ENCODE results near the gene RPS29.
A peak's percentile ranks its signal among the peaks of the same experiment; 100 is the strongest.

The RPS29 gene

DNA sequence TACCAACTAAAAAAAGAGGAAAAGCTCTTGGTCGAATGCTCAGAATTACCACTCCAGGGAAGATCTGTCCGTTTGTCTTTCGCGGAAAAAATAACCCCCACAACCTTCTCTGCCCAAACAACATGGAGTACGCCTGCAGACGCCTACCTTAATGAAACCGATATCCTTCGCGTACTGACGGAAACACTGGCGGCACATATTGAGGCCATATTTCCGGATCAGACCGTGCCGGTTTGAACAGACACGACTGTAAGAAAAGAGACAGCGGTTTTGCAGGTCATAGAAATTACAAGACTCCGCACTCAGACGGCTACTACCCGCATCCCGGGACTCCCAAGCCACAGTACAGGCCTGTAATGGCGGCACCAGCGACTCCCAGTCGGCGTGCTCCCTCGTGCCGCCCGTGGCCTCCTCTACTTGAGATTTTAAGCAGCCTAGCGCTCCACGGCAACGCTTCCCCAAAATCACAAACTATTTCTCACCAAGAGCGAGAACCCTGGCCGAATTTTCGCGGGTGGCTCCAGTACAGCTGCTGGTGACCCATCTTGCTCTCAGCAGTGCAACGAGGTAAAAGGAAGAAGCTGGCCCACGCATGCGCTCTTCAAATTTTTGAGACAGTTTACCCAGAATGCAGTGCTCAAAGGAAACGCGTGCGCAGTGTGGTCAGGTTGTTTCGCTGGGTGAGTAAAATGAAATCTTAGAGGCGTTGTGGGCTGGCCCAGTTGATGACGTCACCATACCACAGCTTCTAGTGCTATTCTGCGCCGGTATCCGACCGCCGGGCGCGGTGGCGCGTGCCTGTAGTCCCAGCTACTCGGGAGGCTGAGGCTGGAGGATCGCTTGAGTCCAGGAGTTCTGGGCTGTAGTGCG lies at the start of gene RPS29:
Gene RPS29, minus strand, starts transcription at position 578 of the 870 bp plus-strand sequence. Its CDS starts 34 bp downstream, at position 544.
- Histone ChIP-seq H3K9me3 (ENCODE audit: control insufficient read depth, insufficient read depth, low read length) (no peaks in the 10 kb centered on the region), H3K4me3 (ENCODE audit: low read length) (peak within 1 kb of the TSS; percentile 72), H3K27ac (ENCODE audit: low read length) (no peak within 1 kb of the TSS), H3K4me1 (ENCODE audit: control insufficient read depth, insufficient read depth, low read length) (peaks cover 4% of the 10 kb centered on the region; the same call in 1 of the 2 replicates), H3K36me3 (ENCODE audit: control insufficient read depth, insufficient read depth, low read length) (peaks cover 17% of the 10 kb centered on the region), H3K27me3 (ENCODE audit: control insufficient read depth, insufficient read depth, low read length) (no peaks in the 10 kb centered on the region)
- peak; percentile 99 for DNase-seq (ENCODE audit: low read depth, low spot score)
- WGBS (ENCODE audit: insufficient coverage, insufficient read length), result no CpG with 5 or more reads among the region's 55 CpGs

DNA sequence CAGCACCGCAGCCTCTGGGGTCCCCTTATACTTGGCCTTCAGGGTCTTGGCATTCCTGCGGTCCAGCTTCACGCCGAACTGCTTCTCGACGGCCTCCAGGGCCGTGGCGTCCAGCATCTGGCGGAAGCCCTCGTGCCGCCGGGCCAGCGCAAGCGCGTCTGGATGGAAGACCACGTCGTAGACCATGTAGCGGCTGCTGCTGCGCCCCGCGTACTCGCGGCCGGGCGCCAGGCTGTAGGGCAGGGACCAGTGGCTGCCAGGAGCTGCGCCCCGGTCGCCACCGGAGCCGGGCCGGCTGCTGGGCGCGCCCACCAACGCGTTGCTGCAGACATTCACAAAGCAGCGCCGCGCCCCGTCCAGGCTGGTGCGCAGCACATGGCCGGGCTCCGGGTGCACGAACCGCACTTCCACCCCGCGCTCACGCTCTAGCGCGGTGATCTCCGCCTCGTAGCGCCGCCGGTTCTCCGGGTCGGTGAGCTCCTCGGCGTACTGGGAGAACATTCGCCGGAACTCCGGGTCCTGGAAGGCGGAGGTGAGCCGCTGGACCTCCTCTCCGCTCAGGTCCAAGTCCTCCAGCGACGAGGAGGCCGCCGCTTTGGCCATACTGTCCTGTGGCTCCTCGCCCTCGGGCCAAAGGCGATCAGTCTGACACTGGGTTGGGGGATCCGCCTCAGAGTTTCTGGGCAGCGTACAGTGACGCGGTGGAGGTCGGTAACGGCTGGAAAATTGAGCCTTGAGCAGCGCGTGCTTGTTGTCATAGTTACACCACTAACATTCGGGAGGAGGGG lies 48.6 kb upstream of the RPS29 start, which contains the start of gene DNAAF2:
Gene DNAAF2, minus strand, starts transcription at position 698 of the 788 bp plus-strand sequence. Its CDS starts 95 bp downstream, at position 603.
- Histone ChIP-seq H3K9me3 (ENCODE audit: control insufficient read depth, insufficient read depth, low read length) (no peaks in the 10 kb centered on the region), H3K36me3 (ENCODE audit: control insufficient read depth, insufficient read depth, low read length) (no peaks in the 10 kb centered on the region; the same call in 1 of the 2 replicates), H3K4me3 (ENCODE audit: low read length) (peak within 1 kb of the TSS; percentile 84), H3K27ac (ENCODE audit: low read length) (no peak within 1 kb of the TSS), H3K4me1 (ENCODE audit: control insufficient read depth, insufficient read depth, low read length) (no peaks in the 10 kb centered on the region), H3K27me3 (ENCODE audit: control insufficient read depth, insufficient read depth, low read length) (no peaks in the 10 kb centered on the region)
- DNase-seq (ENCODE audit: low read depth, low spot score), result no peak
- no CpG with 5 or more reads among the region's 80 CpGs for WGBS (ENCODE audit: insufficient coverage, insufficient read length)

DNA sequence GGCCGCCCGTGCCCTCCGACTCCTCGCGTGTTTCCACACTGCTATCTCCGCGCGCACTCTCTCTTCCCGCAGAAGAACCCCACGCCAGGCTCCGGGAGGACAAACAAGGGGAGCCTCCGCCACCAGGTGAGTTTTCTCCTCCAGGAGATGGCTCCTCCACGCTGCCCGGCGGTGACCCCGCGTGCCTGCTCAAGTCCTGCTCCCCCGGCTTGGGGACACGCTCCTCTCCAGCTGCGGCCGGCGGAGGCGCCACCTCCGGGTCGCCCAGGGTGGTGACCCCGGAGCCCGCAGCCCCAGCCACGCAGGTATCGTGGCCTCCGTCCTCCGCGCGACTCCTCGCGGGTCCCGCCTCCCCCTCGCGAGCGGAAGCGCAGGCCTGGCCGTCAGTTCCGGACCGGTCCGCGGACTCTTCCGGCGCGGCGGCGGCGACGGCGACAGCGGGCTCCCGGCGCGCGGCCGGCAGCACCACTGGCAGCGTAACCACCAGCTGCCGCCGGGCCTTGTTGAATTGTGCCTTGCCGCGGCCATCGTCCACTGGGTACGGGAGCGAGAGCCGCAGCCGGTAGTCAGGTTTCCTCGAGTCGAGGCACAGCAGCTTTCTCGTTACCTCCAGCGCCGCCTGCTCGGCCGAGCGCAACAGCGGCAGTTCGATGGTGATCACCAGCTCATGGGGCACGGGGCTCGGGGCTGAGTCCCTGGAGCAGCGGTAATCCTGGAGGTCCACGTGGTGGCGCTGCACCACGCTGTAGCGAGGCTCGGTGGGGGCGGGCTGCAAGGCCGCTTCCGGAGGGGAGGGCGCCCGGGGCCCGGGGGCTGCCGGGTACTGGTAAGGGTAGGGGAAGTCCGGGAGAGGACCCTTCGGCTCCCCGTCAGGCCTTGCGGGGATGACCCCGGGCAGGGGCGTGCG lies 47.7 kb upstream of the RPS29 start:
- peak overlapping the region; percentile 84 for H3K4me3 ChIP-seq (ENCODE audit: low read length)
- no peaks in the 10 kb centered on the region for H3K9me3 ChIP-seq (ENCODE audit: control insufficient read depth, insufficient read depth, low read length)
- DNase-seq (ENCODE audit: low read depth, low spot score), result peak; percentile 89
- peak overlapping the region; percentile 12 for H3K27ac ChIP-seq (ENCODE audit: low read length)
- WGBS (ENCODE audit: insufficient coverage, insufficient read length), result no CpG with 5 or more reads among the region's 101 CpGs
- H3K4me1 ChIP-seq (ENCODE audit: control insufficient read depth, insufficient read depth, low read length), result no peaks in the 10 kb centered on the region
- no peaks in the 10 kb centered on the region; the same call in 1 of the 2 replicates for H3K36me3 ChIP-seq (ENCODE audit: control insufficient read depth, insufficient read depth, low read length)
- H3K27me3 ChIP-seq (ENCODE audit: control insufficient read depth, insufficient read depth, low read length), result no peaks in the 10 kb centered on the region

DNA sequence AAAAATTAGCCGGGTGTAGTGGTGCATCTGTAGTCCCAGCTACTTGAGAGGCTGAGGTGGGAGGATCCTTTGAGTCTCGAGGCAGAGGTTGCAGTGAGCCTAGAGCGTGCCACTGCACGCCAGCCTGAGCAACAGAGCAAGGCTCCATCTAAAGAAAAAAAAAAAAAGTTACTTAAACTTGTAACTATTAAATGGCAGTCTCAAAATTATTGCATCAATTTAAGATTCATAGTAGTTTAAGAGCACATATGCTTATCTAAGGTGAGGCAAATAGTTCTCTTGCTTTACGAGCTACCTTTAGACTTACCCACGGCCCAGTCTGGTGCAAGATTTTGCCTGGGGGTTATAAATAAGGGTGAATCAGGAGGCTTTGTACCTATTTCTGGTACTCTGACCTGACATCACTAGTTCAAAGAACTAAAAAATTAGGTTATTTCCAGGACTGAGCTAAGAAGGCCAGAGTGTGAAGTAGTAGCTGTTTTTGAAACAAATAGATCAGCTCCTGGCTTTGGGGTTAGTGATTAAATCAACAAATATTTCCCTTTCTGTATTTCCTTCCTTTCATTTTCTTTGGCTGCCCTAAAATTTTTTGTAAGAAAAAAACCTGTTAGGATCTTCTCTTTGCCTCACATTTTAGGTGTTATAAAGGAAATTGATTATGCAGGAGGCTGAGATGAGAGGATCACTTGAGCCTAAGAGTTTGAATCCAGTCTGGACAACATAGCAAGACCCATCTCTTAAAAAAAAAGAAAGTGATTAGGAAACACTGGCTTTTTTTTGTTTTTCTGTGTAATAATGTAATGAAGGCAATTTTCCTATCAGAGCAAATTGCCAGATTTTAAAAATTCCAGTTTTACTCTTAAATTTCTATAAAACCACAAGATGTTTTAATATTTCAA lies 38.0 kb upstream of the RPS29 start:
- H3K27me3 ChIP-seq (ENCODE audit: control insufficient read depth, insufficient read depth, low read length), result no peaks in the 10 kb centered on the region
- H3K36me3 ChIP-seq (ENCODE audit: control insufficient read depth, insufficient read depth, low read length), result peaks cover 2% of the 10 kb centered on the region; the same call in 1 of the 2 replicates
- no peaks in the 10 kb centered on the region; the same call in 1 of the 2 replicates for H3K4me1 ChIP-seq (ENCODE audit: control insufficient read depth, insufficient read depth, low read length)
- H3K27ac ChIP-seq (ENCODE audit: low read length), result no peak overlapping the region
- DNase-seq (ENCODE audit: low read depth, low spot score), result no peak
- no peaks in the 10 kb centered on the region for H3K9me3 ChIP-seq (ENCODE audit: control insufficient read depth, insufficient read depth, low read length)
- H3K4me3 ChIP-seq (ENCODE audit: low read length), result no peak overlapping the region
- WGBS (ENCODE audit: insufficient coverage, insufficient read length), result no CpG with 5 or more reads among the region's 6 CpGs

DNA sequence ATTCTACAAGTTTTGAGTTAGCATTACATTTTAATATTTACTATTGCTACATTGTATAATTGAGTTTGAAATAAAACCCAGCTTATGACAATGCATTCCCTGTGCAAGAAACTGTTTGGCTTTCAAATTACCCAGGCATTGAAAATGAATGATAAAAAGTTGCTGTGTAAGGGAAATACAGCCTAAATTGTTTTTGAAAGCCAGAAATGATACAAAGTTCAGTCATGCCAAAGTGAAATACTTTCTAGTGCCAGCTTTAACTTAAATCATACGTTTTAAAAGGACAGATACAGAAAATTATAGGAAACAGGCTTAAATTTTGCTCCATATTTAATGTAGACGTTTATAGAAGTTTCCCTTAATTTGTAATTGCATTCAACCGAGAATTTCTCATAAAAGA lies 37.2 kb upstream of the RPS29 start:
- peaks cover 2% of the 10 kb centered on the region; the same call in 1 of the 2 replicates for H3K36me3 ChIP-seq (ENCODE audit: control insufficient read depth, insufficient read depth, low read length)
- H3K4me3 ChIP-seq (ENCODE audit: low read length), result no peak overlapping the region
- WGBS (ENCODE audit: insufficient coverage, insufficient read length), result no CpG with 5 or more reads among the region's 3 CpGs
- no peaks in the 10 kb centered on the region; the same call in 1 of the 2 replicates for H3K4me1 ChIP-seq (ENCODE audit: control insufficient read depth, insufficient read depth, low read length)
- H3K27me3 ChIP-seq (ENCODE audit: control insufficient read depth, insufficient read depth, low read length), result no peaks in the 10 kb centered on the region
- no peak overlapping the region for H3K27ac ChIP-seq (ENCODE audit: low read length)
- H3K9me3 ChIP-seq (ENCODE audit: control insufficient read depth, insufficient read depth, low read length), result no peaks in the 10 kb centered on the region
- no peak for DNase-seq (ENCODE audit: low read depth, low spot score)

DNA sequence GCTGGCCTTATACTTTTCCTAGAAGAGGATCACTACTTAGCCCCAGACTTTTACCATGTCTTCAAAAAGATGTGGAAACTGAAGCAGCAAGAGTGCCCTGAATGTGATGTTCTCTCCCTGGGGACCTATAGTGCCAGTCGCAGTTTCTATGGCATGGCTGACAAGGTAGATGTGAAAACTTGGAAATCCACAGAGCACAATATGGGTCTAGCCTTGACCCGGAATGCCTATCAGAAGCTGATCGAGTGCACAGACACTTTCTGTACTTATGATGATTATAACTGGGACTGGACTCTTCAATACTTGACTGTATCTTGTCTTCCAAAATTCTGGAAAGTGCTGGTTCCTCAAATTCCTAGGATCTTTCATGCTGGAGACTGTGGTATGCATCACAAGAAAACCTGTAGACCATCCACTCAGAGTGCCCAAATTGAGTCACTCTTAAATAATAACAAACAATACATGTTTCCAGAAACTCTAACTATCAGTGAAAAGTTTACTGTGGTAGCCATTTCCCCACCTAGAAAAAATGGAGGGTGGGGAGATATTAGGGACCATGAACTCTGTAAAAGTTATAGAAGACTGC lies 35.9 kb upstream of the RPS29 start:
- Histone ChIP-seq H3K4me3 (ENCODE audit: low read length) (peak overlapping the region; percentile 82; the same call in 1 of the 2 replicates), H3K27ac (ENCODE audit: low read length) (no peak overlapping the region), H3K4me1 (ENCODE audit: control insufficient read depth, insufficient read depth, low read length) (no peaks in the 10 kb centered on the region; the same call in none of the 2 replicates), H3K36me3 (ENCODE audit: control insufficient read depth, insufficient read depth, low read length) (peaks cover 2% of the 10 kb centered on the region; the same call in 1 of the 2 replicates), H3K9me3 (ENCODE audit: control insufficient read depth, insufficient read depth, low read length) (no peaks in the 10 kb centered on the region), H3K27me3 (ENCODE audit: control insufficient read depth, insufficient read depth, low read length) (no peaks in the 10 kb centered on the region)
- DNase-seq (ENCODE audit: low read depth, low spot score), result no peak
- WGBS (ENCODE audit: insufficient coverage, insufficient read length), result no CpG with 5 or more reads among the region's 3 CpGs

DNA sequence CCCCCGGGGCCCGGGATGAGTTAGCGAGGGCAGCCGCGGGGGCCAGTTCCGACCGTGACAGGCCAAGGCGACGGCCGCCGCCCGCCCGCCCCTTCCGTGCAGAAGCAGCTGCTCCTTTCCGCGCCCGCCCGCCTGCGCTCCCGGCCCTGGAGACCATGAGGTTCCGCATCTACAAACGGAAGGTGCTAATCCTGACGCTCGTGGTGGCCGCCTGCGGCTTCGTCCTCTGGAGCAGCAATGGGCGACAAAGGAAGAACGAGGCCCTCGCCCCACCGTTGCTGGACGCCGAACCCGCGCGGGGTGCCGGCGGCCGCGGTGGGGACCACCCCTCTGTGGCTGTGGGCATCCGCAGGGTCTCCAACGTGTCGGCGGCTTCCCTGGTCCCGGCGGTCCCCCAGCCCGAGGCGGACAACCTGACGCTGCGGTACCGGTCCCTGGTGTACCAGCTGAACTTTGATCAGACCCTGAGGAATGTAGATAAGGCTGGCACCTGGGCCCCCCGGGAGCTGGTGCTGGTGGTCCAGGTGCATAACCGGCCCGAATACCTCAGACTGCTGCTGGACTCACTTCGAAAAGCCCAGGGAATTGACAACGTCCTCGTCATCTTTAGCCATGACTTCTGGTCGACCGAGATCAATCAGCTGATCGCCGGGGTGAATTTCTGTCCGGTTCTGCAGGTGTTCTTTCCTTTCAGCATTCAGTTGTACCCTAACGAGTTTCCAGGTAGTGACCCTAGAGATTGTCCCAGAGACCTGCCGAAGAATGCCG lies 35.1 kb upstream of the RPS29 start:
- Histone ChIP-seq H3K36me3 (ENCODE audit: control insufficient read depth, insufficient read depth, low read length) (peaks cover 2% of the 10 kb centered on the region; the same call in 1 of the 2 replicates), H3K27ac (ENCODE audit: low read length) (no peak overlapping the region), H3K4me3 (ENCODE audit: low read length) (peak overlapping the region; percentile 82; the same call in 1 of the 2 replicates), H3K4me1 (ENCODE audit: control insufficient read depth, insufficient read depth, low read length) (no peaks in the 10 kb centered on the region; the same call in none of the 2 replicates), H3K9me3 (ENCODE audit: control insufficient read depth, insufficient read depth, low read length) (no peaks in the 10 kb centered on the region), H3K27me3 (ENCODE audit: control insufficient read depth, insufficient read depth, low read length) (no peaks in the 10 kb centered on the region)
- WGBS (ENCODE audit: insufficient coverage, insufficient read length), result no CpG with 5 or more reads among the region's 65 CpGs
- DNase-seq (ENCODE audit: low read depth, low spot score), result no peak

DNA sequence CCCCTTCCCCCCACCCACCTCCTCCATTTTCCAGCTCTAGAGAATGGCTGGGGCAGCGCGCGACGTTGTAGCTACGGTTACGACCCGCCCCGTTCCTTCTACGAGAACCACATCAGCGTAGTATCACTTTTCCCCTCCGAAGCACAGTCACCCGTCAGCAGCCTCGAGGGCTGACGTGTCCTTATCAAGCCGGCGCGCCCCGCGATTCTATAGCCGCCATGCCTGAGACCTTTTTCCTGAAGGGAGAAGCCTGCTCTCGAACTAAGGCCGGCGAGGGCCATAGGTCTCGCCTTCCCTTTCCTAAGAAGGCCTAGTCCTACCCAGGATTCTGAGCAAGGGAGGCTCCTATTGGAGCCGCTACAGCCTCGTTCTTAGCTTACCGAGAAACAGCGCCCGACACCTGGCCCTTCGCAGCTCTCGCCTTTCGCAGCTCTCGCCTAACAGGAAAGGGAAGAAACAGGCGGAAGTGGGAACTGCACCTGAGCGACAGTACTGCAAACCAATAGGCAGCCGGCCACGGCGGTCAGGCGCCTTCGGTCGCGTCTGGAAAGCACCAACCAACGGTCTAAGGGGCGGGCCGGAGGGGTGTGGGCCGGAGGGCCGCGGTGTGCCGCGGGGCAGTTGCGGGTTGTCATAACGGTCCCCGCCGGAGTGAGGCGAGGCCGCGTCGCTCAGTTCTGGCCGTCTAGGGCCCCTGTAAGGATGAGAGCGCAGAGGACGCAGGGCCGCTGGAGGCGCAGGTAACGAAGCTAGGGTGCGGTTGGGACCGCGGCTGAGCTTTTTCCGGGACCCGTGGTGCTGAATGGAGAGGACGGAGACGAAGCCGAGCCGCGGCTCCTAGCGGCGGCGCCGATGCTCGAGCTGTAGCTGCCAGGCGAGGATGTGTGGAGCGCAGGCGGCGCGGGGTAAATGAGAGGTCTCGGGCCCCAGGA lies 34.3 kb upstream of the RPS29 start, which contains the start of the genes MGAT2 and RPL36AL:
Gene MGAT2, plus strand, starts transcription at position 618 of the 932 bp plus-strand sequence. CDS start 470 bp downstream, outside the sequence.
Gene RPL36AL, minus strand, starts transcription at position 445 of the 932 bp plus-strand sequence. CDS start 1,522 bp downstream, outside the sequence.
- no peaks in the 10 kb centered on the region; the same call in 1 of the 2 replicates for H3K36me3 ChIP-seq (ENCODE audit: control insufficient read depth, insufficient read depth, low read length)
- H3K27ac ChIP-seq (ENCODE audit: low read length), result no peak within 1 kb of the TSS
- WGBS (ENCODE audit: insufficient coverage, insufficient read length), result no CpG with 5 or more reads among the region's 85 CpGs
- no peaks in the 10 kb centered on the region for H3K9me3 ChIP-seq (ENCODE audit: control insufficient read depth, insufficient read depth, low read length)
- H3K4me3 ChIP-seq (ENCODE audit: low read length), result peak within 1 kb of the TSS; percentile 82
- peak; percentile 97 for DNase-seq (ENCODE audit: low read depth, low spot score)
- H3K4me1 ChIP-seq (ENCODE audit: control insufficient read depth, insufficient read depth, low read length), result no peaks in the 10 kb centered on the region; the same call in none of the 2 replicates
- no peaks in the 10 kb centered on the region for H3K27me3 ChIP-seq (ENCODE audit: control insufficient read depth, insufficient read depth, low read length)

Measured in iPS DF 6.9 (cell line).